NCI-H69 (cell line): ENCODE results near the gene KLC3.
"Not testable (repeated sequence)": the region's sequence is repeated elsewhere in the genome, so short reads cannot be mapped to it uniquely, and the experiment has no call there.

ENCODE experiments used
- DNase-seq: peaks from one replicate; lab custom pipeline; 2025; lab: John Stamatoyannopoulos, UW

KLC3 gene

DNA sequence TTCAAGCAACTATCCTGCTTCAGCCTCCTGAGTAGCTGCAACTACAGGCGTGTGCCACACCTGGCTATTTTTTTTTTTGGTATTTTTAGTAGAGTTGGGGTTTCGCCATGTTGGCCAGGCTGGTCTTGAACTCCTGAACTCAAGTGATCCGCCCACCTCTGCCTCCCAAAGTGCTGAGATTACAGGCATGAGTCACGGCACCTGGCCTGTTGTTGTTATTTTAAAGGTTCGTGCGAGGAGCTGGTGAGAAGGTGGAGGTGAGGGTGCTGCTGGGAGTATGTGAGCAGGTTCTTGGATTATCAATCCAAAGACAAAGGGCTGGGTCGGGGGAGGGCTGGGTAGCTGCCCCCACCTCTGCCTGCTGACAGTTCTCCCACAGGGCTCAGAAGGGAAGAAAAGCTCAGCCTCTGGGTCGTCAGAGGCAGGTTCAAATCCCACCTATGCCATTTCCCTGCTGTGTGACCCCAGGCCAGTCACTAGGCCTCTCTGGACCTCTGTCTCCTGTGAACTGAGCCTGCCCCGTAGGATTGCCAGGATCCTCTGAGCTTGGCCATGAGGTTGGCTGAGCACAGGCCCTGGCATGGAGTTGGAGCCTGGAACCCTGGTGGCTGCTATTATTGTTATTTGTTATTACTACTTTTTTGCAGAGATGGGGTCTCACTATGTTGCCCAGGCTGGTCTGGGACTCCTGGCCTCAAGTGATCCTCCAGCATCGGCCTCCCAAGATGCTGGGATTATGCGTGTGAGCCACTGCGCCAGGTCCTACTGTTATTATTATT, 19.4 kb upstream of the KLC3 start:
- DNase-seq, result no peak

DNA sequence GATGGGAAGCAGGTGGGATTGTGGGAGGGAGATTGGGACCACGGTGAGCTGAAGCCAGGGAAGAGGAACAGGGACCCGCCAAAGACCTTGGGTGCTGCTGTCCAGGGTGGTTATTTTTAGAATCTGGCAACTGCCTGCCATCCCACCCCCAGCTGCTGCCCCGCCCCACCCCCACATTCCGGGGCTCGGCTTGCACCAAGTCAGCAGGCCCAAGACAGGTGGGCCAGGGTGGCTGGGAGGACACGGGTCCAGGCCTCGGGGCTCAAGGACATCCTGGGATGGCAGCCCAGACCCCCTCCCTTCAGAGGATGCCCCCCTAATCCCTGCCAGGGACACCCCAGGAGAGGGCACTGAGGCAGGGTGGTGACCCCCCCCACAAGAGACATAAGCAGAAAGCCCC, 18.7 kb upstream of the KLC3 start:
- peak; percentile 41 for DNase-seq

DNA sequence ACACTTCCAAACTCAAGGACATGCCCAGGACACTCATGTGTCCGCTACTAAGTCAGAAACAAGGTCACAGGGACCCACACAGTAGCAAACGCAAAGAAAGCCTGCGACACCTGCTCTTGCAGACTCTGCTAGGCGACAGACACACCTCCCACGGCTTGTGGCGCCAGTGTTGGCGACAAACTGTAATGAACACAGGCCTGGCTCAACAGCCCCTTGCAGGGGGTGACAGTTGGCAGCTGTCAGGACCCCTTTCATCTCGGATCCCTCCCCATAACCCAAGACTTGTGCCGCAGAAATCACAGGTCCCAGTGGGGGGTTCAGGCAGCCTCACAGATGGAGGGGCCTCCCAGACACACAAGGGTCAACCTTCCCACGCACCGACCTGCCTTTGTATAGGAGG, 18.2 kb upstream of the KLC3 start:
- DNase-seq, result peak; percentile 92

DNA sequence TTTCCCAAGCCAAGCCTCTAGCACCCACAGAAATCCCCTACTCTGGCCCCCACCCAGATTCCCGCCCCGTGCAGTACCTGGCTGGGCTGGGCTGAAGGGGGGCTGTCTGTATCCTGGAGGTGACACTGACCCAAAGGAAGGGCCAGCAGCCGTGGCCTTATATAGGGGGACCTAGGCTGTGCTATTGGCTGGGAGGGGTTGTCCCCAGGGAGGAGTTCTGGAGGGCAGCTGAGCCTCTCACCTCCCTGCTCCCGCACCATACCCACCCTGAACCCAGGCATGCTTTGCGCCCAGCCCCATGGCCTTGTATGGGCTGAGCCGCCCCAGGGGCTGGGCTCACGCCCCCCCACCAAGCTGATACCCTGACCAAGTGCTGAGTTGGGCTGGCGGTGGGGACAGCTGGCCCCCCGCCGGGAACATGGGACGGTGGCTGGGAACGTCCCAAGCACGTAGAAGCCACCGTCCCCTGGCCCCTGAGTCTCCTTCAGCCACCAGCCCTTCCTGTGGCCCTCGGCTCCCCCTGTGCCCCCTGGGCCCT, 17.7 kb upstream of the KLC3 start, which contains the start of gene CKM:
TSS of gene CKM (minus strand) at position 132 of the 538 bp plus-strand sequence. CDS start 3,162 bp downstream, outside the sequence.
- peak; percentile 72 for DNase-seq

DNA sequence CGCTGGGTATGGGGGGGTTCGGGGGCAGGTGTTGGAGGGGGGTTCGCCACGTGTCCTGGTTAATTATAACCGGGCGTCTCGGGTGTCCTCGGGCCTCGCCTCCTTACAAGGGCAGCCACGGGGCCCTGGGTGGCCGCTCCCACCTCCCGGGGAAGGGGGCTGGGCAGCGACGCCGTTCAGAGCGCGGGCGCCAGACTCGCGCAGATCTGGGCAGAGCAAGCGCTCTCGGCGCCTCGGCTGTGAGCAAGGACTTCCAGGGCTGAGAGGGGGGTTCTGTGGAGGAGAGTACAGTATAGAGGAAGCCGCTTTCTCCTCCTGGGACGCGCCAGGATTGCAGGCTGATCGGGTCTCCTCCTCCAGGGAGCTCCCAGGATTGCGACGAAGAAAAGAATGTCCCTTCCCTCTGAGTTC, 16.9 kb upstream of the KLC3 start:
- peak; percentile 57 for DNase-seq

DNA sequence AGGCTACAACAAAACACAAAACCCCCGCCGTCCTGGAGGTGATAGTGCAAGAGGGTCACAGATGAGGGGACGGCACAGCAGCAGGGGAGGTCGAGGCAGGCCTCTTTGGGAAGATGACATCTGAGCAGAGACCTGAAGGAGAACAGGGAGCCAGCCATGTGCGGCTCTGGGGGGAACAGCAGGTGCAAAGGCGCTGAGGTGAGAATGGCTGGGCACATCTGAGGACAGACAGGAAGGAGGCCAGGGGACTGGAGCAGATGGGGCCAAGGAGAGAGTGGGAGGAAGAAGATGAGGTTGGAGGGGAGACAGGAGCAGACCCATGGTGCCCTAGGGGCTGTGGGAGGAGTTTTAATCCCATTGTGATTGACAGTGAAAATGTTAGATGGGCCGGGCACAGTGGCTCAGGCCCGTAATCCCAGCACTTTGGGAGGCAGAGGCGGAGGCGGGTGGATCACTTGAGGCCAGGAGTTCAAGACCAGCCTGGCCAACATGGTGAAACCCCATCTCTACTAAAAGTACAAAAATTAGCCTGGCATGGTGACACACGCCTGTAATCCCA, 16.1 kb upstream of the KLC3 start:
- DNase-seq, result peak; percentile 37

DNA sequence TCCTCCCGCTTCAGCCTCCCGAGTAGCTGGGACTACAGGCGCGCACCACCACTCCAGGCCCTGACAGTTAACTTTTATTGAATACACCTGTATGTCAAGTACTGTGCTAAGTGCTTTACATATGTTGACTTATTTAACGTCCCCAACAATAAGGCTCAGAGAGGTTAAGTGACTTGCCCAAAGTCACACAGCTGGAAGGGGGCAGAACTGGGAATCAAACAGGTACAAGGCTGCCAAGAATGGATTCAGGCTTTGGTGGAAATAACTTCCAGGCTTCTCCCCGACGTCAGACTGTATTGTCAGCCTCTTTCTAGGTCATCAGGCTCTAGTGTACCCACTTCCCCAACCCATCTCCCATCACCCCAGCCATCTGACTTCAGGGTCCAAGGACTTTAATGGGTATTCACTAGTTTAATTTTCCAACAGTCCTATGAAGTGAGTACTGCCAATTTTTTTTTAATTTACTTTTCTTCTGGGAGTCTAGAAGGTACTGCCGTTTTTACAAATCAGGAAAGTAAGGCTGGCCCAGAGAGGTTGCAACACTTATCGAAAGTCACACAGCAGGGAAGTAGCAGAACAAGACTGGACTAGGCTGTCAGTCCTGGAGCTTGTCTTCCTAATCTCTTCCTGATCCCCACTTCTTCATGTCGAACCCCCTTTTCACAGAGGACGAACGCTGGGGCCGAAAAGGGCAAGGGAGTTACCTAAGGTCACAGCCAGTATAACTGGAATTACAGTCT, 13.0 kb upstream of the KLC3 start:
- DNase-seq, result no peak

DNA sequence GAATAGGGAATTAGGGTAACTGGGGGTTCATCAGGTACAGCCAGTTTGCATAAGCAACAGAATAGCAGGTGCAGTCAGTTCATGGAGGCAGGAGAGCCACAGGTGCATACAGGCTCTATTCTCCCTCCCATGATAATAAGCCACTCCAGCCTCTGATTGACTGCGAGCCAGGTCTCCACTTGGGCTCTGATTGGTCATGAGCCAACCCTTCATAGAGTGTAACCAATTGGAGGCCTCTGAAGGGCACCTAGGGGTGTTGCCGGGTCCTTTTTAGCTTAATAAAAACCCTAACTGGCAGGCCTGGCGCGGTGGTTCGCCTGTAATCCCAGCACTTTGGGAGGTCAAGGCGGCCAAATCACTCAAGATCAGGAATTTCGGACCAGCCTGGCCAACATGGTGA, 9.1 kb upstream of the KLC3 start:
- DNase-seq, result no peak

DNA sequence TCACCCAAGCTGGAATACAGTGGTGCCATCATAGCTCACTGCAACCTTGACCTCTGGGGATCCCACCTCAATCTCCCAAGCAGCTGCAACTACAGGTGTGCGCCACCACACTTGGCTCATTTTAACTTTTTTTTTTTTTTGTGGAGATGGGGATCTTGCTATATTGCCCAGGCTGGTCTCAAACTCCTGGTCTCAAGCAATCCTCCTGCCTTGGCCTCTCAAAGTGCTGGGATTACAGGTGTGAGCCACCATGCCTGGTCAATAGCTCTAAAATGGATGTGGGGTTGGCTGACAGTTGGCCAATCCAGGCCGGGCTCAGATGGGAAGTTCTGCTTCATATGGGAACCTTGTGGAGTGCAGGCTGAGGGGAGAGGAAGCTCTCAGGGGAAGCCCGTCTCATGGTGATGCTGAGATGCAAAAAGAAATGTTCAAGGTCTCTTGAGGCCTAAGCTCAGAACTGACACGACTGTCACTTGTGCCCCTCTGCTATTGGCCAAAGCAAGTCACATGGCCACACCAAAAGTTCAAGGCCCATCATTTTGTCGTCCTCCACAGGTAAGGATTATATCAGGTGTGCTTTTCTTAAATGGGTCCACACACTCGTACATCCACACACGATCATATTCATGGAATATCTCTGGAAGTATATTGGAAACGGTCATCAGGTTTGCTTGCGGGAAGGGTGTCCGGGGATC, 6.8 kb upstream of the KLC3 start:
- DNase-seq, result no peak

DNA sequence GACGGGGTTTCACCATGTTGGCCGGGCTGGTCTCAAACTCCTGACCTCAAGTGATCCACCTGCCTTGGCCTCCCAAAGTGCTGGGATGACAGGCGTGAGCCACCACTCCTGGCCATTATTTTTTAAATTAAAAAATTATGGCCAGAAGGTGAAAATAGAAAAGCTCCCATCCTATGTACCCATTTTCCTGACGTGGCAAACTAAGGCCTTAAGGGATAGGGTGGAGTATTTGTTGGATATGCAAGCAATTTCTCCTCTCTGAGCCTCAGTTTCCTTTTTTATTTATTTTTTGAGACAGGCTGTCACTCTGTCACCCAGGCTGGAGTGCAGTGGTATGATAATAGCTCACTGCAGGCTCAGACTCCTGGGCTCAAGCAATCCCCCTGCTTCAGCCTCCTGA, 5.7 kb upstream of the KLC3 start:
- not testable (repeated sequence) for DNase-seq

DNA sequence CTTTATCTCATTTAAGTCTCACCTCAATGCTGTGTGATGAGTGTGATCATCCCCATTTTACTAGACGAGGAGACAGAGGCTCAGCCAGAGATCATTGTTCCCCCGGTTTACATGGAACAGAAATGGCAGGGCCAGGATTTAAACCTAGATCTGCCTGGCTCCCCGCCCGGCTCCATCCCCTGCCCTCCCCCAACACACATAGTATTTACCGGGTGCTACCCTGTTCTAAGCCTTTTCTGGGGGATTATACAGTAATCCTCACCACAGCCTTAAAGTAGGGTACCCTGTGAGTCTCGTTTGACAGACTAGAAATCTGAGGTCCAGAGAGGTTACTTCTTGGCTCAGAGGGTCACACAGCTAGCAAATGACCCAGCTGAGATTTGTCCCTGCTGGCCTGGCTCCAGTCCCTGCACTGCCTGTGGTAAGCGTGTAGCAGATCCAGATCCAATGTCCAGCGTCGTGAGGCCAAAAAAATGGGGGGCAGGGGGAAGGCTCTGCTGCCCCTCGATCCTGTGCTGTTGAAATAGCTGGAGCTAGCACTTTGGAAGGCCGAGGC, 3.8 kb upstream of the KLC3 start:
- no peak for DNase-seq

DNA sequence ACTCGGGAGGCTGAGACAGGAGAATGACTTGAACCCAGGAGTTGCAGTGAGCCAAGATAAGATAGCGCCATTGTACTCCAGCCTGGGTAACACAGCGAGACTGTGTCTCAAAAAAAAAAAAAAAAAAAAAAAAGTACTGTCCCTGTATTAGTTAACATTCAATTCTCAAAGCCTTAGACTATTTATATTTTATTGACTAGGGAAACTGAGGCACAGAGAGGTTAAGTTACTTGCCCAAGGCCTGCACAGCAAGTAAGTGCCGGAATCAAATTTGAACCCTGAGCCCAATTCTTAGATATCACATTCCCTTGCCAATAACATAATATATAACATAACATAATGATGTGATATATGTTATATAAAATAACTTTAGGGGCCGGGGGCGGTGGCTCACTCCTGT, 921 bp upstream of the KLC3 start:
- no peak for DNase-seq

DNA sequence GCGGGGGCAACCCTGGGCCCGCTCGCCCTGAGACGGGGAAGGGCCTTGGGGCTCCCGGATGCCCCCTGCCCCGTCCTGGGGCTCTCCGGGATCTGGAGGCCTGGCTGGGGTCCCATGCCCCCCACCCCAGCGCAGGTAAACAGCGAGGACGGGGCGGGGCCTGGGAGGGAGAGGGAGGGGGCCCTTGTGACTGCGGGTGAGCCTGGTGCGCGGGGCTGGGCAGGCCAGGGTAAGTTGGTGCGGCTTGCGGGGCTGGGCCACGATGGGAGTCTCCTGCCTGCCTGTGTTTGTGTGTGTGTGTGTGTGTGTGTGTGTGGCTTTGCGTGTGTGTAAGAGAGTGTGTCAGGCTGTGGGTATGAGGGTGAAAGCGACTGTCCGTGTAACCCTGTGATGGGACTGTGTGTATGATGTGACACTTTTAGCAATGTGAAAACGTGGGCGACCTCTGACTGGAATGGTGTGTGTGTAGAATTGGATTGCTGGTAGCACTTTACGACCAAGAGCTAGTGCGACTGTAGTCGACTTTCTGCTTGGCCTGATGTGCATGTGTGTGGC, 426 bp downstream of the KLC3 start:
- peak; percentile 60 for DNase-seq

DNA sequence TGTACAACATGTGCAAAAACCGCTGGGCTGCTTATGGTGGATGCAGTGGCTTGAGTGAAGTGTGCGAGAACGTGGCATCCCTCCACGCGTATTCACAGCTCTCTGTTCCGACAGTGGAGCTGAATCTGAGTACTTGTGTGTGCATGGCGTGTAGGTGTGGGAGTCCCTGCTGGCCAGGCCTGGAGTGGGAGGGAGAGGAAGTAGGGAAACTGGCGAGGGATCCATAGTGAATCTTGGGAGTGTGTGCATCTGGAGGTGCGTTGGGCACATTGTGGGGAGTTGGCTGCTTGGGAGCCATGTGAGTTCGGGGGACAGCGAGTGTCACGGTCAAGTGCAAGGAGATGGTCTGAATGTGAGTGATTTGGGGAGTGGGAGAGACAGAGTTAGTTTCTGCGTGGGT, 2.4 kb downstream of the KLC3 start:
- DNase-seq, result no peak

DNA sequence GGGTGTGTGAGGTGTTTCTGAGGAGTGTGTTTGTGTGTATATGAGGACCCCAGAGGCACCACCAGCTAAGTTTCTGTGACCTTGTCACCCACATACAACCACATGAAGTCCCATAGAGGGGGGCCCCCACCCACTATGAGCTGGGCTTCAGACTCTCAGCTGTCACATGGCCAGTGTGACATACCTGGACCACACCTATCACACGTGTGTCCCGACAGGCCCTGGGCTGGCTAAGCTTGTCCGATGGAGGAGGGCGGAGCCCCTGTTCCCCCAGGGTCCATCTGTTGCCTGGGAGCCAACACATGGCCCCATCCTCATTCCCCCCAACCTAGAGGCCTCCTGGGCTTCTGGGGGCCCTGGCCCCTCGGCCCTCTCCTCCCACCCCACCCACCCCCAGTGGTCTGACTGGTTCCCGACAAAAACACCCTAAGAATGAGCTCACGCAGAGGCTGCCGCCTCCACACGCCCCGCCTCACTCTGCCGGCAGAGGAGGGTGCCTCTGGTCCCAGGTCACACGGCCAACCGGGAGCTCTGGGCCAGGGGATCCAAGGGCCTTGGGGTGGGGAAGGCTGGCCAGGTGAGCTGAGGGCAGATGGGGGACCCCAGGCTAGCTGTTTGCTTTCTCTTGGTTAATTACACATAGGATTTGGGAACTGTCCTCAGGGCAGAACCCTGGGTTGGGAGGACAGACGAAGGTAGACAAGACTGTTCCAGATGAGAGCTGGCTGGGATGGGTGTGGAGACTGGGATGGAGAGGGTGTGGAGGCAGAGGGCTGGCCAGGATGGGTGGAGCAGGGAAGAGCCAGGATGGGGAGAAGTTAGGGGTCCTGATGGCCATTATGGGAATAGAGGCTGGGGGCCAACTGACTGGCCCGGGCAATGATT, 4.3 kb downstream of the KLC3 start:
- DNase-seq, result no peak

DNA sequence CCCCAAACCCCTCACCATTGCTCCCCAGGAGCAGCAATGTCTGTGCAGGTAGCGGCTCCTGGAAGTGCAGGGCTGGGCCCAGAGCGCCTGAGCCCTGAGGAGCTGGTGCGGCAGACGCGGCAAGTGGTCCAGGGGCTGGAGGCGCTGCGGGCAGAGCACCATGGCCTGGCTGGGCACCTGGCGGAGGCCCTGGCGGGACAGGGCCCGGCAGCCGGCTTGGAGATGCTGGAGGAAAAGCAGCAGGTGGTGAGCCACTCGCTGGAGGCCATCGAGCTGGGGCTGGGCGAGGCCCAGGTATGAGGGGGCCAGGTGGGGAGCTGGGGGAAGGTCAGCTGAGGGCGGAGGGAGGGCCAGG, 4.9 kb downstream of the KLC3 start:
- DNase-seq, result no peak

DNA sequence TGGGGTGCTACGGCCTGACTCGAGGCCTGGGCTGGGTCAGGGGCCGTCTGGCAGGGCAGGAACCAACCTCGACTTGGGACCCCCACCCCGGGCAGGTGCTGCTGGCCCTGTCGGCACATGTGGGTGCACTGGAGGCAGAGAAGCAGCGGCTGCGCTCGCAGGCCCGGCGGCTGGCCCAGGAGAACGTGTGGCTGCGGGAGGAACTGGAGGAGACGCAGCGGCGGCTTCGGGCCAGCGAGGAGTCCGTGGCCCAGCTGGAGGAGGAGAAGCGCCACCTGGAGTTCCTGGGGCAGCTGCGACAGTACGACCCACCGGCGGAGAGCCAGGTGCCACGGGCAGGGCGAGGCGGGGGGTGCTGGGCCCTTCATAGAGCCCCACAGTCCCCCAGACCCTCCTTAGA, 5.9 kb downstream of the KLC3 start:
- peak; percentile 24 for DNase-seq

DNA sequence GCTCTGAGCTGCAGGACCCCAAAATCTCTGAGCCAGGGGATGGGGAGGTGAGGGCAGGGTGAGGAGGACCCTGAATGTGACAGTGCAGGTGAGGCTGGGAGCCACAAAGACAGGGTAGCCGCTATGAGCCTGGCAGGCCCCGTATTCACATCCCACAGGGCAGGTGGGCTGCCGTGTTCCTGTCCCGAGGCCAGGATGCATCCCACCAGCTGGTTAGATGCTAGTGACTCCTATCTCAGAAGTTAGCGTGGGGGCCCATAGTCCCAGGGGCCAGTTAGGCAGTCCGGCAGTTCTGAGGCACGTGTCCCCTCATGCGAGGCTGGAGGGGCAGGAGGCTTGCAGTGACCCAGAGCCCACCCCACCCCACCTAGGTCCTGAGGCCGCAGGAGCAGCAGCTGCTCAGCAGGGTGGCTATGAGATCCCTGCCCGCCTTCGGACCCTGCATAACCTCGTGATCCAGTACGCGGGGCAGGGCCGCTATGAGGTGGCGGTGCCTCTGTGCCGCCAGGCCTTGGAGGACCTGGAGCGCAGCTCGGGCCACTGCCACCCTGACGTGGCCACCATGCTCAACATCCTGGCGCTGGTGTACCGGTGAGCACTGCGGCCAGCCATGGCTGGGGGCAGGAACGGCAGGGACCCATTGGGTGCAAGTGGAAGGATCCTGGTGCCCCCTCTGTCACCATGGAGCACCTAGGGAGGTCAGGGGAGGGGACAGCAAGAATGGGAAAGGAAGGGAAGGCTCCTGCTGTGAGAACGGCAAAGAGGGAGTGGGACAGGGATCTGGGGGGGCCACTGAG, 7.2 kb downstream of the KLC3 start:
- no peak for DNase-seq

DNA sequence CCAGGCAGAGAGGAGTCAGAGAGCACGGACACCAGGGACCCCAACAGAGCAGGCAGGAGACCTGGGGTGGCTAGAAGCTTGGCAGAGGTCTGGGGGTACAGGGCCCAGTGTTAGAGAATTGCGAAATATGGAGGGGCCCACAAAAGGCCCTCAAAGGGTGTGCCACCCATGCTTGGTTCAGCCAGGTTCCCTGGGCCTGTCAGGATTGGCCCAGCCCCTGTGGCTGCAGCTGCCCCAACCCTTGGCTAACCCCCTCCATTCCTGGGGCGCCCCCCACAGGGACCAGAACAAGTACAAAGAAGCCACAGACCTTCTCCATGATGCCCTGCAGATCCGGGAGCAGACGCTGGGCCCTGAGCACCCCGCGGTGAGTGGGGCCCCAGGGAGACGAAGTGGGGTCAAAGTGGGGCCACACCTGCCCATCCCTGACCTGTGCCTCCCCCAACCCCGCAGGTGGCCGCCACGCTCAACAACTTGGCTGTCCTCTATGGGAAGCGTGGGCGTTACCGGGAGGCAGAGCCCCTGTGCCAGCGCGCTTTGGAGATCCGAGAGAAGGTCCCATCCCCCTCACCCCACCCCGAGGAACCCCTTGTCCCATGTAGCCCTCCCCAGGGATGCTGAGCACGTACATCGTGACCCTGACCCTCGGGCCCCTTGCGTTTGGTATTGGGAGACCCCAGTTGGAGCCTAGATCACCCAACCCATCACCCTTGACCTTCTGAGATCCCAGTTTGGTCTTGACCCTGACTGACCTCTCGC, 8.0 kb downstream of the KLC3 start:
- DNase-seq, result no peak
